ENCODE measurements around the gene CFAP410.

CFAP410 gene

DNA sequence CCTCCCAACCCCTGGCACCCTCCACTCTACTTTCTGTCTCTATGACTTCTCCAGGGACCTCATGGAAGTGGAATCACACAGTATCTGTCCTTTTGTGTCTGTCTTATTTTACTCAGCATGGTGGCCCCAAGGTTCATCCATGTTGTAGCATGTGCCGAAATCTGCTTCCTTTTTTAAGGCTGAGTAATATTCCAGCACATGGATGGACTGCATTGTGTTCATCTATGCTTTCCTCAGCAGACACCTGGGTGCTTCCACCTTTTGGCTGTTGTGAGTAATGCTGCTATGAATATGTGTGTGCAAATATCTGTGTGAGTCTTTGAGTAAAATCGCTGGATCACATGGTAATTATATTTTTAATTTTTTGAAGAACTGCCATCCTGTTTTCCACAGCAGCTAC, 40.9 kb downstream of the CFAP410 start:
- DNase-seq (ENCODE audit: low read depth), result no peak
- no peak overlapping the region for H3K4me3 ChIP-seq (ENCODE audit: low read depth, low read length)
- TF ChIP-seq MYC (IDR thresholded peaks at IDR 0.05; ENCODE audit: low read depth, low read length) (no peak), POLR2A (IDR thresholded peaks at IDR 0.05; ENCODE audit: extremely low read depth, insufficient read length) (no peak)
- TF ChIP-seq, protein P1, sequence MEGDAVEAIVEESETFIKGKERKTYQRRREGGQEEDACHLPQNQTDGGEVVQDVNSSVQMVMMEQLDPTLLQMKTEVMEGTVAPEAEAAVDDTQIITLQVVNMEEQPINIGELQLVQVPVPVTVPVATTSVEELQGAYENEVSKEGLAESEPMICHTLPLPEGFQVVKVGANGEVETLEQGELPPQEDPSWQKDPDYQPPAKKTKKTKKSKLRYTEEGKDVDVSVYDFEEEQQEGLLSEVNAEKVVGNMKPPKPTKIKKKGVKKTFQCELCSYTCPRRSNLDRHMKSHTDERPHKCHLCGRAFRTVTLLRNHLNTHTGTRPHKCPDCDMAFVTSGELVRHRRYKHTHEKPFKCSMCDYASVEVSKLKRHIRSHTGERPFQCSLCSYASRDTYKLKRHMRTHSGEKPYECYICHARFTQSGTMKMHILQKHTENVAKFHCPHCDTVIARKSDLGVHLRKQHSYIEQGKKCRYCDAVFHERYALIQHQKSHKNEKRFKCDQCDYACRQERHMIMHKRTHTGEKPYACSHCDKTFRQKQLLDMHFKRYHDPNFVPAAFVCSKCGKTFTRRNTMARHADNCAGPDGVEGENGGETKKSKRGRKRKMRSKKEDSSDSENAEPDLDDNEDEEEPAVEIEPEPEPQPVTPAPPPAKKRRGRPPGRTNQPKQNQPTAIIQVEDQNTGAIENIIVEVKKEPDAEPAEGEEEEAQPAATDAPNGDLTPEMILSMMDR (IDR thresholded peaks at IDR 0.05; ENCODE audit: low read depth, low read length), result no peak
- TF ChIP-seq, protein P2, sequence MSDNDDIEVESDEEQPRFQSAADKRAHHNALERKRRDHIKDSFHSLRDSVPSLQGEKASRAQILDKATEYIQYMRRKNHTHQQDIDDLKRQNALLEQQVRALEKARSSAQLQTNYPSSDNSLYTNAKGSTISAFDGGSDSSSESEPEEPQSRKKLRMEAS (IDR thresholded peaks at IDR 0.05; ENCODE audit: low read depth, low read length), result no peak

GRCh38 chr21:44297525-44298290, 41.5 kb downstream of the CFAP410 start:
- TF ChIP-seq, protein P1 (IDR thresholded peaks at IDR 0.05; ENCODE audit: low read depth, low read length), result peak; percentile 87
- no peak for TF ChIP-seq POLR2A (IDR thresholded peaks at IDR 0.05; ENCODE audit: extremely low read depth, insufficient read length)
- no peak for TF ChIP-seq MYC (IDR thresholded peaks at IDR 0.05; ENCODE audit: low read depth, low read length)
- TF ChIP-seq, protein P2 (IDR thresholded peaks at IDR 0.05; ENCODE audit: low read depth, low read length), result no peak
- H3K4me3 ChIP-seq (ENCODE audit: low read depth, low read length), result no peak overlapping the region

GRCh38 chr21:44296916-44297315, 42.3 kb downstream of the CFAP410 start:
- TF ChIP-seq, protein P2 (IDR thresholded peaks at IDR 0.05; ENCODE audit: low read depth, low read length), result no peak
- TF ChIP-seq MYC (IDR thresholded peaks at IDR 0.05; ENCODE audit: low read depth, low read length), result no peak
- no peak overlapping the region for H3K4me3 ChIP-seq (ENCODE audit: low read depth, low read length)
- DNase-seq (ENCODE audit: low read depth), result no peak

More at GRCh38 chr21:44297525-44298290, 41.5 kb downstream of the CFAP410 start:
- peak; percentile 87 for DNase-seq (ENCODE audit: low read depth)

GRCh38 chr21:44296103-44296519, 43.1 kb downstream of the CFAP410 start:
- DNase-seq (ENCODE audit: low read depth), result no peak
- H3K4me3 ChIP-seq (ENCODE audit: low read depth, low read length), result no peak overlapping the region
- TF ChIP-seq, protein P2 (IDR thresholded peaks at IDR 0.05; ENCODE audit: low read depth, low read length), result no peak
- TF ChIP-seq MYC (IDR thresholded peaks at IDR 0.05; ENCODE audit: low read depth, low read length) (no peak), POLR2A (IDR thresholded peaks at IDR 0.05; ENCODE audit: extremely low read depth, insufficient read length) (no peak)
- TF ChIP-seq, protein P1 (IDR thresholded peaks at IDR 0.05; ENCODE audit: low read depth, low read length), result no peak

DNA sequence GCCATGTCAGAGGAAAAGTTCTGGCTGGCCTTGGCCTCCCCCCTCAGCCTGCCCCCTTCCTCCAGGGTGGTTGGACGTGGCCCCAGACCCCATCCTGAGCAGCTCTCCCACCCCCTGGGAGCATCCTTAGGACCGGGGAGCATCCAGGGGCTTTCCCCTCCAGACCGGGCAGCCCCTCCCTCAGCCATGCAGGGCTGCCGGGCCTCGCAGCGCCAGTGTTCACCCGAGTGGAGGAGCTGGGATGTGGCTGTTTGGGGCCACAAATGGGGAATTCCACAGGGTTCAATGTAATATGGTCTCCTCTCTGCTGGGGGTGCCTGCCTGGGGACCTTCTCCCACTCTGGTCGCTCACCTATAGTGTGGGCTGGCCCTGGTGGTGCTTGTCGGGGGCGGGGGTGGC, 43.5 kb downstream of the CFAP410 start:
- no peak overlapping the region for H3K4me3 ChIP-seq (ENCODE audit: low read depth, low read length)
- no peak for DNase-seq (ENCODE audit: low read depth)
- no peak for TF ChIP-seq MYC (IDR thresholded peaks at IDR 0.05; ENCODE audit: low read depth, low read length)
- TF ChIP-seq, protein P1 (IDR thresholded peaks at IDR 0.05; ENCODE audit: low read depth, low read length), result no peak
- TF ChIP-seq, protein P2 (IDR thresholded peaks at IDR 0.05; ENCODE audit: low read depth, low read length), result no peak
- TF ChIP-seq POLR2A (IDR thresholded peaks at IDR 0.05; ENCODE audit: extremely low read depth, insufficient read length), result no peak

DNA sequence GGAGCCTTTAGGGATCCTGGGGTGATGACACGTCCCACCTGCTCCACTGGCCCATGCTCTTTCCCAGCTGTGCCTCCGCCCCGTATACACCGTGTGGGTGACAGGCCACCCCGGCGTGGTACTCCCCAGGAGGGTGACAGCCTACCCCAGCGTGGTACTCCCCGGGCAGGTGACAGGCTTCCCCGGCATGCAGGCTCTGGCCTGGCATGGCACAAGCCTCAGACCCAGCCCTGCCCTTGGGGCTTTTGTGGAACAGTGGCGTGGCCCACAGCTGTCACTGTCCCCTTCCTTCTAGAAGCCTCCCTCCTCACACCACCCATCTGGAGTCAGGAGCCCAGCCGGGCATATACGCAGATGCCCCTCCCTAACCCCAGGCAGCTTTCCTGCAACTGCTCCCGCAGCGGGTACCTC, 44.0 kb downstream of the CFAP410 start:
- no peak for DNase-seq (ENCODE audit: low read depth)
- TF ChIP-seq MYC (IDR thresholded peaks at IDR 0.05; ENCODE audit: low read depth, low read length) (no peak), POLR2A (IDR thresholded peaks at IDR 0.05; ENCODE audit: extremely low read depth, insufficient read length) (no peak)
- TF ChIP-seq, protein P1 (IDR thresholded peaks at IDR 0.05; ENCODE audit: low read depth, low read length), result no peak
- TF ChIP-seq, protein P2 (IDR thresholded peaks at IDR 0.05; ENCODE audit: low read depth, low read length), result no peak
- H3K4me3 ChIP-seq (ENCODE audit: low read depth, low read length), result no peak overlapping the region
